Left lobe of liver (tissue), 2 donors: ENCODE data around the gene TTC13. TPM values are rescaled to one million over a fixed set of nuclear protein-coding genes. Genes with fewer than 3 reads are reported as not detected.
"Not testable (repeated sequence)": the region's sequence is repeated elsewhere in the genome, so short reads cannot be mapped to it uniquely, and the experiment has no call there.

Source experiments
- ATAC-seq: fragments of 200-7000 bp; cut with Tn5 transposase; one replicate; pipeline ENCODE4 v1.9.1; 2020; ENCODE audit warnings: mild to moderate bottlenecking, moderate library complexity
- DNase-seq: peaks from one replicate; pipeline ENCODE4 v3.0.0-alpha.2; 2020; ENCODE audit warnings: low spot score
- total RNA-seq: library from RNA; stranded (reverse); gene quantifications from one replicate; pipeline ENCODE4 v1.2.1, GENCODE V29; 2021
- donor health status: DM: no; HTN: no; CAD: no; lungs with moderate emphysema.
- donor health status: DM: no; HTN: yes; CAD: no.

The TTC13 gene
- total RNA-seq, 1 donor from 2014 or later, result 7.5 TPM

- no peak for ATAC-seq
- DNase-seq, result no peak
Measured at GRCh38 chr1:230992100-230992774, 13.6 kb upstream of the TTC13 start.

GRCh38 chr1:230987448-230987847 lies 8.8 kb upstream of the TTC13 start:
- DNase-seq (no peak), ATAC-seq (no peak)

- DNase-seq (no peak), ATAC-seq (no peak)
Measured at GRCh38 chr1:230986976-230987375, 8.3 kb upstream of the TTC13 start.

GRCh38 chr1:230985711-230986110 lies 7.0 kb upstream of the TTC13 start:
- DNase-seq, result no peak
- no peak for ATAC-seq

- DNase-seq, ATAC-seq: not testable (repeated sequence)
Measured at GRCh38 chr1:230984622-230985515, 6.2 kb upstream of the TTC13 start.

- no peak for ATAC-seq
- no peak for DNase-seq
Measured at GRCh38 chr1:230983811-230984210, 5.2 kb upstream of the TTC13 start.

- no peak for DNase-seq
- ATAC-seq, result no peak
Measured at GRCh38 chr1:230982696-230983095, 4.0 kb upstream of the TTC13 start.

GRCh38 chr1:230979952-230980351 lies 1.3 kb upstream of the TTC13 start:
- ATAC-seq (no peak), DNase-seq (no peak)

GRCh38 chr1:230979389-230979716 lies 692 bp upstream of the TTC13 start:
- DNase-seq, result no peak
- ATAC-seq, result no peak

GRCh38 chr1:230977761-230978490 lies 735 bp downstream of the TTC13 start:
- ATAC-seq, result no peak

GRCh38 chr1:230976825-230977747 lies 1.6 kb downstream of the TTC13 start:
- DNase-seq (no peak), ATAC-seq (no peak)

More at GRCh38 chr1:230977761-230978490, 735 bp downstream of the TTC13 start:
- DNase-seq, result peak; percentile 54

GRCh38 chr1:230976360-230976759 lies 2.3 kb downstream of the TTC13 start:
- ATAC-seq, result no peak
- DNase-seq, result no peak

GRCh38 chr1:230975636-230976035 lies 3.0 kb downstream of the TTC13 start:
- ATAC-seq (no peak), DNase-seq (no peak)

- DNase-seq, result no peak
- ATAC-seq, result no peak
Measured at GRCh38 chr1:230972855-230973271, 5.8 kb downstream of the TTC13 start.

- ATAC-seq, result no peak
- DNase-seq, result no peak
Measured at GRCh38 chr1:230971771-230972170, 6.9 kb downstream of the TTC13 start.

- DNase-seq, result no peak
- no peak for ATAC-seq
Measured at GRCh38 chr1:230970432-230970831, 8.2 kb downstream of the TTC13 start.

- no peak for DNase-seq
Measured at GRCh38 chr1:230966358-230966873, 12.2 kb downstream of the TTC13 start.

GRCh38 chr1:230965535-230965934 lies 13.1 kb downstream of the TTC13 start:
- ATAC-seq (peak; percentile 70), DNase-seq (no peak)

More at GRCh38 chr1:230966358-230966873, 12.2 kb downstream of the TTC13 start:
- no peak for ATAC-seq

- DNase-seq, result no peak
- peak; percentile 88 for ATAC-seq
Measured at GRCh38 chr1:230964896-230965295, 13.8 kb downstream of the TTC13 start.

GRCh38 chr1:230958370-230958769 lies 20.3 kb downstream of the TTC13 start:
- ATAC-seq (no peak), DNase-seq (no peak)
